CD4-positive, alpha-beta memory T cell (primary cell): ENCODE measurements around the gene HOXD12. TPM values are rescaled to one million over a fixed set of nuclear protein-coding genes. Genes with fewer than 3 reads are reported as not detected.

Experiments
- CTCF ChIA-PET: fragments of 350-600 bp; sonication (Branson Sonifier 250); formaldehyde crosslinking; loops from one replicate; lab custom pipeline; 2021; ENCODE audit warnings: inconsistent platforms; ENCODE audit not compliant: partially characterized antibody; lab: Charles Lee
- POLR2A ChIA-PET: fragments of 350-600 bp; sonication (Branson Sonifier 250); formaldehyde crosslinking; loops from one replicate; lab custom pipeline; 2021; ENCODE audit not compliant: partially characterized antibody; lab: Charles Lee
- DNase-seq, 5 donors: peaks; one replicate each; pipeline versions ENCODE4 v3.0.0 to v3.0.0-alpha.2; 2020 to 2022; ENCODE audit warnings: mixed read lengths in 1 of 5
- H3K27ac ChIP-seq: one replicate; pipeline ENCODE4 v1.7.0; 2013; ENCODE audit warnings: low read depth, low read length
- H3K27me3 ChIP-seq: 2 replicates; pipeline ENCODE4 v1.7.0; 2013; ENCODE audit warnings: mild to moderate bottlenecking, low read length, moderate library complexity; ENCODE audit not compliant: insufficient read depth
- H3K36me3 ChIP-seq: 2 replicates; pipeline ENCODE4 v1.7.0; 2013; ENCODE audit warnings: mild to moderate bottlenecking, low read length, moderate library complexity; ENCODE audit not compliant: insufficient read depth
- H3K4me1 ChIP-seq: 2 replicates; pipeline ENCODE4 v1.7.0; 2013; ENCODE audit warnings: mild to moderate bottlenecking, low read length, moderate library complexity; ENCODE audit not compliant: insufficient read depth
- H3K4me3 ChIP-seq, 2 donors: one replicate each; pipeline ENCODE4 v1.7.0; 2013; ENCODE audit warnings: low read length in 2 of 2, mild to moderate bottlenecking in 1 of 2
- H3K9me3 ChIP-seq, 2 donors: one replicate each; pipeline ENCODE4 v1.7.0; 2013; ENCODE audit warnings: low read length in 2 of 2, control low read depth in 1 of 2; ENCODE audit not compliant: control insufficient read depth in 1 of 2
- H3K27ac Mint-ChIP-seq, 7 donors: one replicate each; pipeline ENCODE4 v1.8.0; 2020 to 2021; ENCODE audit warnings: mixed read lengths in 7 of 7, mild to moderate bottlenecking in 6 of 7, inconsistent platforms in 3 of 7, moderate library complexity in 3 of 7
- H3K27me3 Mint-ChIP-seq, 2 donors: one replicate each; pipeline ENCODE4 v1.8.0; 2020 to 2021; ENCODE audit warnings: mixed read lengths in 2 of 2
- H3K36me3 Mint-ChIP-seq, 2 donors: one replicate each; pipeline ENCODE4 v1.8.0; 2020 to 2021; ENCODE audit warnings: mixed read lengths in 2 of 2, inconsistent platforms in 1 of 2, mild to moderate bottlenecking in 1 of 2
- H3K4me1 Mint-ChIP-seq, 4 donors: one replicate each; pipeline ENCODE4 v1.8.0; 2020 to 2021; ENCODE audit warnings: mixed read lengths in 4 of 4, mild to moderate bottlenecking in 1 of 4
- H3K4me3 Mint-ChIP-seq, 8 donors: one replicate each; pipeline ENCODE4 v1.8.0; 2020 to 2021; ENCODE audit warnings: mixed read lengths in 8 of 8, mild to moderate bottlenecking in 7 of 8, moderate library complexity in 6 of 8, inconsistent platforms in 3 of 8
- H3K9me3 Mint-ChIP-seq, 8 donors: one replicate each; pipeline ENCODE4 v1.8.0; 2020 to 2021; ENCODE audit warnings: mixed read lengths in 8 of 8, mild to moderate bottlenecking in 5 of 8, inconsistent platforms in 3 of 8, moderate library complexity in 1 of 8
- intact Hi-C: fragments of 100-400 bp; cut with micrococcal nuclease; formaldehyde crosslinking; loops from one replicate; pipeline ENCODE4 v1.15.1; 2023
- polyA plus RNA-seq, 2 donors: library from polyadenylated mRNA; unstranded; fragments of 300-500 nt; fragmentation: Illumina TruSeq; gene quantifications; one replicate each; pipeline ENCODE4 v1.2.3, GENCODE V29; 2021
- total RNA-seq, 2 experiments: library from RNA; stranded (reverse); gene quantifications; one replicate each; pipeline ENCODE4 v1.2.3, GENCODE V29; 2021

HOXD12 gene
- total and polyA plus RNA-seq, 4 experiments from 2014 or later, result not detected

GRCh38 chr2:176134035-176134434 is 34.4 kb downstream of the HOXD12 start:
- Histone ChIP-seq H3K4me1 (peaks cover 42% of the 10 kb centered on the region), H3K4me3 (no peak overlapping the region), H3K27me3 (peaks cover 87% of the 10 kb centered on the region), H3K9me3 (no peaks in the 10 kb centered on the region), H3K36me3 (no peaks in the 10 kb centered on the region), H3K27ac (no peak overlapping the region)
- H3K36me3 Mint-ChIP-seq, result peaks cover 1 to 8% of the 10 kb centered on the region in 2 donors
- ChIA-PET POLR2A (no interaction called here), CTCF (interaction anchor here (1.4 to 4.4 kb wide), 2 partner anchors 320 to 518 kb away, joined by 4 to 32 read pairs; no protein-coding TSS in a partner anchor)
- peaks cover 67 to 74% of the 10 kb centered on the region in 2 donors for H3K27me3 Mint-ChIP-seq
- H3K4me3 Mint-ChIP-seq, result peak overlapping the region in 1 of 8 donors; percentile 4
- intact Hi-C loops, result loop anchor here (5.0 kb wide), 1 partner anchor 132 kb away; the partner anchor contains the start of gene LNPK
- no peak overlapping the region for H3K27ac Mint-ChIP-seq
- DNase-seq, result no peak
- peaks cover 0 to 37% (median 35%) of the 10 kb centered on the region in 8 donors for H3K9me3 Mint-ChIP-seq
- H3K4me1 Mint-ChIP-seq, result peaks cover 13 to 55% (median 36%) of the 10 kb centered on the region in 4 donors

- POLR2A ChIA-PET, result no interaction called here
- Mint-ChIP-seq H3K9me3 (peaks cover 0 to 44% (median 41%) of the 10 kb centered on the region in 8 donors), H3K4me1 (peaks cover 13 to 57% (median 40%) of the 10 kb centered on the region in 4 donors)
Observed at GRCh38 chr2:176135035-176135440, 35.4 kb downstream of the HOXD12 start.

GRCh38 chr2:176136374-176137251 is 37.0 kb downstream of the HOXD12 start:
- H3K27me3 Mint-ChIP-seq, result peaks cover 72 to 79% of the 10 kb centered on the region in 2 donors
- H3K4me1 Mint-ChIP-seq, result peaks cover 18 to 54% (median 39%) of the 10 kb centered on the region in 4 donors
- Histone ChIP-seq H3K36me3 (no peaks in the 10 kb centered on the region), H3K27ac (no peak overlapping the region), H3K4me3 (no peak overlapping the region), H3K9me3 (no peaks in the 10 kb centered on the region), H3K4me1 (peaks cover 38% of the 10 kb centered on the region), H3K27me3 (peaks cover 94% of the 10 kb centered on the region)
- peaks cover 2 to 8% of the 10 kb centered on the region in 2 donors for H3K36me3 Mint-ChIP-seq
- intact Hi-C loops, result no loop called here
- H3K9me3 Mint-ChIP-seq, result peaks cover 0 to 41% (median 34%) of the 10 kb centered on the region in 8 donors
- POLR2A ChIA-PET, result no interaction called here
- CTCF ChIA-PET, result interaction anchor here (1.6 to 2.1 kb wide), 2 partner anchors 9 to 319 kb away, joined by 6 to 8 read pairs; no protein-coding TSS in a partner anchor
- H3K27ac Mint-ChIP-seq, result peak overlapping the region in 2 of 7 donors; percentile 26 to 54
- no peak for DNase-seq
- peak overlapping the region in 6 of 8 donors; percentile 48 to 77 (median 66) for H3K4me3 Mint-ChIP-seq

More at GRCh38 chr2:176135035-176135440, 35.4 kb downstream of the HOXD12 start:
- H3K27me3 ChIP-seq, result peaks cover 91% of the 10 kb centered on the region
- intact Hi-C loops, result no loop called here
- CTCF ChIA-PET, result interaction anchor here (1.6 to 2.1 kb wide), 2 partner anchors 8 to 320 kb away, joined by 6 to 8 read pairs; no protein-coding TSS in a partner anchor
- no peaks in the 10 kb centered on the region for H3K36me3 ChIP-seq
- no peak overlapping the region for H3K4me3 ChIP-seq
- H3K27me3 Mint-ChIP-seq, result peaks cover 73 to 78% of the 10 kb centered on the region in 2 donors
- DNase-seq, result no peak
- peak overlapping the region in 2 of 7 donors; percentile 35 to 54 for H3K27ac Mint-ChIP-seq
- H3K27ac ChIP-seq, result no peak overlapping the region
- peaks cover 1 to 8% of the 10 kb centered on the region in 2 donors for H3K36me3 Mint-ChIP-seq
- peaks cover 39% of the 10 kb centered on the region for H3K4me1 ChIP-seq
- no peaks in the 10 kb centered on the region for H3K9me3 ChIP-seq
- H3K4me3 Mint-ChIP-seq, result peak overlapping the region in 1 of 8 donors; percentile 59

- H3K27ac ChIP-seq, result no peak overlapping the region
- H3K9me3 Mint-ChIP-seq, result peaks cover 0 to 40% (median 30%) of the 10 kb centered on the region in 8 donors
- peak overlapping the region in 3 of 8 donors; percentile 35 to 54 (median 46) for H3K4me3 Mint-ChIP-seq
- peak overlapping the region in 2 of 7 donors; percentile 41 to 47 for H3K27ac Mint-ChIP-seq
- POLR2A ChIA-PET, result no interaction called here
- no peak for DNase-seq
- H3K4me1 Mint-ChIP-seq, result peaks cover 16 to 52% (median 36%) of the 10 kb centered on the region in 4 donors
- H3K9me3 ChIP-seq, result no peaks in the 10 kb centered on the region
- peaks cover 34% of the 10 kb centered on the region for H3K4me1 ChIP-seq
- CTCF ChIA-PET, result no interaction called here
- no peaks in the 10 kb centered on the region for H3K36me3 ChIP-seq
- no peak overlapping the region for H3K4me3 ChIP-seq
- H3K27me3 ChIP-seq, result peaks cover 96% of the 10 kb centered on the region
- H3K36me3 Mint-ChIP-seq, result peaks cover 2 to 8% of the 10 kb centered on the region in 2 donors
- peaks cover 74 to 81% of the 10 kb centered on the region in 2 donors for H3K27me3 Mint-ChIP-seq
- intact Hi-C loops, result no loop called here
Observed at GRCh38 chr2:176137252-176137580, 37.6 kb downstream of the HOXD12 start.

- intact Hi-C loops, result no loop called here
- Histone ChIP-seq H3K36me3 (no peaks in the 10 kb centered on the region), H3K4me1 (peaks cover 28% of the 10 kb centered on the region), H3K27me3 (peaks cover 95% of the 10 kb centered on the region), H3K9me3 (no peaks in the 10 kb centered on the region), H3K4me3 (no peak overlapping the region), H3K27ac (no peak overlapping the region)
- ChIA-PET POLR2A (no interaction called here), CTCF (interaction anchor here (3.0 kb wide), 1 partner anchor 317 kb away, joined by 28 read pairs; no protein-coding TSS in a partner anchor)
- Mint-ChIP-seq H3K9me3 (peaks cover 0 to 40% (median 26%) of the 10 kb centered on the region in 8 donors), H3K27ac (peak overlapping the region in 2 of 7 donors; percentile 47 to 86), H3K27me3 (peaks cover 72 to 78% of the 10 kb centered on the region in 2 donors), H3K4me3 (peak overlapping the region in 1 of 8 donors; percentile 4), H3K36me3 (peaks cover 1 to 8% of the 10 kb centered on the region in 2 donors), H3K4me1 (peaks cover 13 to 45% (median 32%) of the 10 kb centered on the region in 4 donors)
- DNase-seq, result no peak
Observed at GRCh38 chr2:176137906-176138305, 38.3 kb downstream of the HOXD12 start.

GRCh38 chr2:176138526-176138922 is 38.9 kb downstream of the HOXD12 start:
- intact Hi-C loops, result no loop called here
- peaks cover 1 to 8% of the 10 kb centered on the region in 2 donors for H3K36me3 Mint-ChIP-seq
- POLR2A ChIA-PET, result no interaction called here

More at GRCh38 chr2:176138526-176138922, 38.9 kb downstream of the HOXD12 start:
- no peak for DNase-seq
- Histone ChIP-seq H3K9me3 (no peaks in the 10 kb centered on the region), H3K4me1 (peaks cover 27% of the 10 kb centered on the region), H3K27ac (no peak overlapping the region), H3K36me3 (no peaks in the 10 kb centered on the region), H3K27me3 (peaks cover 91% of the 10 kb centered on the region), H3K4me3 (no peak overlapping the region)
- Mint-ChIP-seq H3K9me3 (peaks cover 0 to 40% (median 26%) of the 10 kb centered on the region in 8 donors), H3K27me3 (peaks cover 72 to 78% of the 10 kb centered on the region in 2 donors), H3K4me1 (peaks cover 13 to 44% (median 31%) of the 10 kb centered on the region in 4 donors), H3K27ac (peak overlapping the region in 3 of 7 donors; percentile 57 to 86 (median 74)), H3K4me3 (peak overlapping the region in 4 of 8 donors; percentile 3 to 70 (median 14))
- CTCF ChIA-PET, result interaction anchor here (1.3 to 3.0 kb wide), 3 partner anchors 12 to 513 kb away, joined by 3 to 28 read pairs (median 7); no protein-coding TSS in a partner anchor
